ENCODE data around the gene THYN1.

The THYN1 gene

DNA sequence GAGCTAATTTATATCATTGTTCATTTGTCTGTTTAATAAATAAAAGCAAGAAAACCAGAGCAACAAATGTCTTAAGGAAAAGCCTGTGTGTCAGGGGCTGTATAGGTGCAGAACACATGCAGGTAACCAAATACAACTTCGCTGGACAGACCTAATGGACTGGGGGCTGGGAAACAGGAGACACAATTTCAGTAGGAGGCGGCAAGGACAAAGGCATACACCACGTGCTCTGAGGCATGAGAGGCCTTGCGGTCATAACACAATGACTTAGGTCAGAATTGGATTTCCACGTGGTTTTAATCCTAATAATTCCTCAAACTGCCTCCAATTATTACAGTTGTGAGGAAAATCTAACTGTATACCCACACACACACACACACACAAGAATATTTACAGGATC is 14.3 kb upstream of the THYN1 start:
- Histone ChIP-seq H3K9ac (ENCODE audit: low read length) (no peak overlapping the region), H4K20me1 (ENCODE audit: insufficient read depth, low read length) (no peaks in the 10 kb centered on the region; the same call in 1 of the 2 replicates), H3K27me3 (ENCODE audit: low read depth, low read length) (no peaks in the 10 kb centered on the region), H3K9me3 (ENCODE audit: insufficient read depth, low read length) (no peaks in the 10 kb centered on the region), H2AFZ (ENCODE audit: low read depth, low read length) (no peak overlapping the region), H3K4me2 (ENCODE audit: low read length) (no peak overlapping the region), H3K27ac (ENCODE audit: low read length) (no peak overlapping the region), H3K4me1 (ENCODE audit: low read length) (no peaks in the 10 kb centered on the region), H3K79me2 (ENCODE audit: low read length) (no peaks in the 10 kb centered on the region), H3K4me3 (ENCODE audit: low read length) (no peak overlapping the region), H3K36me3 (replicated peaks; ENCODE audit: low read depth, low read length) (peaks cover 3% of the 10 kb centered on the region)
- no peak for TF ChIP-seq EZH2phosphoT487 (IDR thresholded peaks at IDR 0.05; ENCODE audit: low read depth)
- TF ChIP-seq, protein P1, sequence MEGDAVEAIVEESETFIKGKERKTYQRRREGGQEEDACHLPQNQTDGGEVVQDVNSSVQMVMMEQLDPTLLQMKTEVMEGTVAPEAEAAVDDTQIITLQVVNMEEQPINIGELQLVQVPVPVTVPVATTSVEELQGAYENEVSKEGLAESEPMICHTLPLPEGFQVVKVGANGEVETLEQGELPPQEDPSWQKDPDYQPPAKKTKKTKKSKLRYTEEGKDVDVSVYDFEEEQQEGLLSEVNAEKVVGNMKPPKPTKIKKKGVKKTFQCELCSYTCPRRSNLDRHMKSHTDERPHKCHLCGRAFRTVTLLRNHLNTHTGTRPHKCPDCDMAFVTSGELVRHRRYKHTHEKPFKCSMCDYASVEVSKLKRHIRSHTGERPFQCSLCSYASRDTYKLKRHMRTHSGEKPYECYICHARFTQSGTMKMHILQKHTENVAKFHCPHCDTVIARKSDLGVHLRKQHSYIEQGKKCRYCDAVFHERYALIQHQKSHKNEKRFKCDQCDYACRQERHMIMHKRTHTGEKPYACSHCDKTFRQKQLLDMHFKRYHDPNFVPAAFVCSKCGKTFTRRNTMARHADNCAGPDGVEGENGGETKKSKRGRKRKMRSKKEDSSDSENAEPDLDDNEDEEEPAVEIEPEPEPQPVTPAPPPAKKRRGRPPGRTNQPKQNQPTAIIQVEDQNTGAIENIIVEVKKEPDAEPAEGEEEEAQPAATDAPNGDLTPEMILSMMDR (IDR thresholded peaks at IDR 0.05; ENCODE audit: low read depth, low read length): no peak

DNA sequence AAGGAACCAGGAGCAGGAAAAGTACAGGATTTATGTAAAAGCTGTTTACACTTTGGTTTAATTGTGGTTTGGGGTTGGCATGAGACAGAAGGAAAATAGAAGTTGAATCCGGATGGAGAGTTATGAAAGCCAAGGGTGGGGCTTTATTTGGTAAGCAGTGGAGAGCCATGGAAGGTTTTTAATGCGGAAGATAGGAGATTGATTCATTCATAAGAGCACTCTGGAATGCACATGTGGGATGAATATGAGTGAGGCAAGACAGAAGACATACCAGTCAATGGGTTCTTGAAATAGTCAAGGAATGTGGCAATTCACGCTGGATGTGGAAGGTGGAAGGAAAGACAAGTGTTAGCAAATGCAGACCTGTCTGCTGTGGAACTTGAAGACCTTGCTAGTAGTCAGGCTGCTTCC is 13.7 kb upstream of the THYN1 start:
- H2AFZ ChIP-seq (ENCODE audit: low read depth, low read length): no peak overlapping the region
- peaks cover 9% of the 10 kb centered on the region for H3K36me3 ChIP-seq (replicated peaks; ENCODE audit: low read depth, low read length)
- no peak overlapping the region for H3K9ac ChIP-seq (ENCODE audit: low read length)
- no peaks in the 10 kb centered on the region for H3K27me3 ChIP-seq (ENCODE audit: low read depth, low read length)
- H4K20me1 ChIP-seq (ENCODE audit: insufficient read depth, low read length): peaks cover 5% of the 10 kb centered on the region
- no peaks in the 10 kb centered on the region for H3K4me1 ChIP-seq (ENCODE audit: low read length)
- H3K4me3 ChIP-seq (ENCODE audit: low read length): no peak overlapping the region
- H3K9me3 ChIP-seq (ENCODE audit: insufficient read depth, low read length): no peaks in the 10 kb centered on the region
- H3K4me2 ChIP-seq (ENCODE audit: low read length): no peak overlapping the region
- no peaks in the 10 kb centered on the region for H3K79me2 ChIP-seq (ENCODE audit: low read length)
- no peak overlapping the region for H3K27ac ChIP-seq (ENCODE audit: low read length)
- TF ChIP-seq, protein P1 (IDR thresholded peaks at IDR 0.05; ENCODE audit: low read depth, low read length): no peak
- TF ChIP-seq EZH2phosphoT487 (IDR thresholded peaks at IDR 0.05; ENCODE audit: low read depth): no peak

DNA sequence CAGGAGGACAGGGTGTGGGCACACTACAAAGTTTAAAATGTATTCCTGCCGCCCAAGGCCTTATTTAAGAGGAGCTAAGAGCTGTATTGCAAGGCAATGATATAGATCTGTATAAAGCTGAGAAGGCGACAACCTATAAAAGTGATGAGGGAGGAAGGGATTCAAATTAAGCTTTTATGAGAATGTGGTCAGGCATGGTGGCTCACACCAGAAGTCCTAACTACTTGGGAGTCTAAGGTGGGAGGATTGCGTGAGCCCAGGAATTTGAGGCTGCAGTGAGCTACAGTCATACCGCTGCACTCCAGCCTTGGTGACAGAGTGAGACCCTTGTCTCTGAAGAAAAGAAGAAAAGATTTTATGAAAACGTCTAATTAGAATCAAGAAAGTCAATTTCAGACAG is 13.3 kb upstream of the THYN1 start:
- no peak overlapping the region for H3K4me2 ChIP-seq (ENCODE audit: low read length)

GRCh38 chr11:134264966-134265764 is 12.0 kb upstream of the THYN1 start:
- Histone ChIP-seq H3K79me2 (ENCODE audit: low read length) (no peaks in the 10 kb centered on the region), H3K4me3 (ENCODE audit: low read length) (no peak overlapping the region), H3K9me3 (ENCODE audit: insufficient read depth, low read length) (no peaks in the 10 kb centered on the region), H3K9ac (ENCODE audit: low read length) (no peak overlapping the region), H3K4me2 (ENCODE audit: low read length) (no peak overlapping the region), H3K27ac (ENCODE audit: low read length) (no peak overlapping the region), H2AFZ (ENCODE audit: low read depth, low read length) (no peak overlapping the region), H4K20me1 (ENCODE audit: insufficient read depth, low read length) (peaks cover 17% of the 10 kb centered on the region), H3K36me3 (replicated peaks; ENCODE audit: low read depth, low read length) (peaks cover 15% of the 10 kb centered on the region), H3K4me1 (ENCODE audit: low read length) (peaks cover 8% of the 10 kb centered on the region), H3K27me3 (ENCODE audit: low read depth, low read length) (no peaks in the 10 kb centered on the region)
- TF ChIP-seq, protein P1 (IDR thresholded peaks at IDR 0.05; ENCODE audit: low read depth, low read length): no peak
- TF ChIP-seq EZH2phosphoT487 (IDR thresholded peaks at IDR 0.05; ENCODE audit: low read depth): no peak

More for the DNA sequence above, 13.3 kb upstream of the THYN1 start:
- no peaks in the 10 kb centered on the region for H3K9me3 ChIP-seq (ENCODE audit: insufficient read depth, low read length)
- peaks cover 8% of the 10 kb centered on the region for H4K20me1 ChIP-seq (ENCODE audit: insufficient read depth, low read length)
- H3K9ac ChIP-seq (ENCODE audit: low read length): no peak overlapping the region
- H2AFZ ChIP-seq (ENCODE audit: low read depth, low read length): no peak overlapping the region
- H3K4me3 ChIP-seq (ENCODE audit: low read length): no peak overlapping the region
- no peaks in the 10 kb centered on the region for H3K79me2 ChIP-seq (ENCODE audit: low read length)
- no peak overlapping the region for H3K27ac ChIP-seq (ENCODE audit: low read length)
- no peaks in the 10 kb centered on the region for H3K27me3 ChIP-seq (ENCODE audit: low read depth, low read length)
- peaks cover 9% of the 10 kb centered on the region for H3K36me3 ChIP-seq (replicated peaks; ENCODE audit: low read depth, low read length)
- TF ChIP-seq, protein P1 (IDR thresholded peaks at IDR 0.05; ENCODE audit: low read depth, low read length): no peak
- TF ChIP-seq EZH2phosphoT487 (IDR thresholded peaks at IDR 0.05; ENCODE audit: low read depth): no peak
- no peaks in the 10 kb centered on the region for H3K4me1 ChIP-seq (ENCODE audit: low read length)
